CD4-positive, CD25-positive, alpha-beta regulatory T cell (primary cell): ENCODE data around the gene TIE1. TPM values are rescaled to one million over a fixed set of nuclear protein-coding genes. Genes with fewer than 3 reads are reported as not detected.
A peak's percentile ranks its signal among the peaks of the same experiment; 100 is the strongest.

Experiments
- ATAC-seq, 2 donors: fragments of 150-1000 bp; cut with Tn5 transposase; one replicate each; pipeline ENCODE4 v1.10.0; 2021; ENCODE audit warnings: low read depth in 2 of 2, moderate number of reproducible peaks in 2 of 2, moderate library complexity in 1 of 2
- DNase-seq, 3 donors: peaks; one replicate each; pipeline versions ENCODE4 v3.0.0 to v3.0.0-alpha.2; 2012 to 2022; ENCODE audit warnings: mixed read lengths in 1 of 3
- H3K27ac ChIP-seq: one replicate; pipeline ENCODE4 v1.7.0; 2013; ENCODE audit warnings: mild to moderate bottlenecking, low read length; ENCODE audit not compliant: insufficient read depth, poor library complexity, severe bottlenecking
- H3K27me3 ChIP-seq: one replicate; pipeline ENCODE4 v1.7.0; 2013; ENCODE audit warnings: low read length; ENCODE audit not compliant: control insufficient read depth, insufficient read depth
- H3K36me3 ChIP-seq: one replicate; pipeline ENCODE4 v1.7.0; 2013; ENCODE audit warnings: mild to moderate bottlenecking, low read length, moderate library complexity; ENCODE audit not compliant: control insufficient read depth, insufficient read depth
- H3K4me1 ChIP-seq: 2 replicates; pipeline ENCODE4 v1.7.0; 2013; ENCODE audit warnings: mild to moderate bottlenecking, low read length; ENCODE audit not compliant: insufficient read depth, control insufficient read depth, poor library complexity, severe bottlenecking
- H3K4me3 ChIP-seq: one replicate; pipeline ENCODE4 v1.7.0; 2013; ENCODE audit warnings: low read depth, mild to moderate bottlenecking, low read length, moderate library complexity
- H3K9me3 ChIP-seq, 2 experiments: 1 replicate in 1 of 2; 2 replicates in 1 of 2; pipeline ENCODE4 v1.7.0; 2013; ENCODE audit warnings: low read length in 2 of 2, mild to moderate bottlenecking in 1 of 2, moderate library complexity in 1 of 2; ENCODE audit not compliant: control insufficient read depth in 2 of 2
- H3K27ac Mint-ChIP-seq, 3 donors: one replicate each; pipeline ENCODE4 v1.8.0; 2020 to 2022; ENCODE audit warnings: mild to moderate bottlenecking in 3 of 3, mixed read lengths in 3 of 3, moderate library complexity in 2 of 3
- H3K27me3 Mint-ChIP-seq: one replicate; pipeline ENCODE4 v1.8.0; 2022; ENCODE audit warnings: mild to moderate bottlenecking, mixed read lengths
- H3K36me3 Mint-ChIP-seq: one replicate; pipeline ENCODE4 v1.8.0; 2020; ENCODE audit warnings: mixed read lengths
- H3K4me1 Mint-ChIP-seq, 4 donors: one replicate each; pipeline ENCODE4 v1.8.0; 2020 to 2022; ENCODE audit warnings: mixed read lengths in 4 of 4, mild to moderate bottlenecking in 1 of 4
- H3K4me3 Mint-ChIP-seq, 4 donors: one replicate each; pipeline ENCODE4 v1.8.0; 2020 to 2022; ENCODE audit warnings: mild to moderate bottlenecking in 4 of 4, mixed read lengths in 4 of 4, moderate library complexity in 3 of 4
- H3K9me3 Mint-ChIP-seq, 7 donors: one replicate each; pipeline ENCODE4 v1.8.0; 2020 to 2022; ENCODE audit warnings: mixed read lengths in 7 of 7, mild to moderate bottlenecking in 3 of 7, moderate library complexity in 2 of 7
- polyA plus RNA-seq, 4 donors: library from polyadenylated mRNA; unstranded; fragments of 300-500 nt; fragmentation: Illumina TruSeq; gene quantifications; one replicate each; pipeline ENCODE4 v1.2.3, GENCODE V29; 2021
- total RNA-seq: library from RNA; stranded (reverse); gene quantifications from one replicate; pipeline ENCODE4 v1.2.3, GENCODE V29; 2022

TIE1 gene
- total and polyA plus RNA-seq, 5 donors from 2014 or later = 1.3 TPM; not detected in 4

- H3K27ac Mint-ChIP-seq = no peak overlapping the region
- H3K4me3 Mint-ChIP-seq = no peak overlapping the region
- ATAC-seq = no peak
- no peak overlapping the region for H3K4me3 ChIP-seq
- no peaks in the 10 kb centered on the region for H3K36me3 ChIP-seq
- DNase-seq = no peak
- H3K9me3 ChIP-seq = no peaks in the 10 kb centered on the region
- no peak overlapping the region for H3K27ac ChIP-seq
- H3K4me1 ChIP-seq = no peaks in the 10 kb centered on the region
- no peaks in the 10 kb centered on the region for H3K27me3 ChIP-seq
- H3K9me3 Mint-ChIP-seq = peaks cover 0 to 2% (median 0%) of the 10 kb centered on the region in 7 donors
- H3K27me3 Mint-ChIP-seq = peaks cover 4% of the 10 kb centered on the region
- H3K36me3 Mint-ChIP-seq = no peaks in the 10 kb centered on the region
- no peaks in the 10 kb centered on the region for H3K4me1 Mint-ChIP-seq
These were observed 42.4 kb upstream of the TIE1 start for GRCh38 chr1:43258370-43258769.

GRCh38 chr1:43265431-43265830 lies 35.4 kb upstream of the TIE1 start:
- Histone ChIP-seq H3K9me3 (no peaks in the 10 kb centered on the region), H3K4me3 (no peak overlapping the region), H3K36me3 (no peaks in the 10 kb centered on the region), H3K4me1 (peaks cover under 1% of the 10 kb centered on the region), H3K27ac (no peak overlapping the region), H3K27me3 (peaks cover 3% of the 10 kb centered on the region)
- Mint-ChIP-seq H3K36me3 (no peaks in the 10 kb centered on the region), H3K9me3 (peaks cover 0 to 5% (median 0%) of the 10 kb centered on the region in 7 donors), H3K27me3 (peaks cover 17% of the 10 kb centered on the region), H3K4me3 (no peak overlapping the region), H3K4me1 (peaks cover 0 to 5% (median 3%) of the 10 kb centered on the region in 4 donors), H3K27ac (no peak overlapping the region)
- no peak for DNase-seq
- ATAC-seq = no peak

- Histone ChIP-seq H3K27ac (no peak overlapping the region), H3K4me1 (peaks cover 6% of the 10 kb centered on the region), H3K36me3 (no peaks in the 10 kb centered on the region), H3K4me3 (no peak overlapping the region), H3K27me3 (peaks cover 3% of the 10 kb centered on the region), H3K9me3 (no peaks in the 10 kb centered on the region)
- Mint-ChIP-seq H3K36me3 (no peaks in the 10 kb centered on the region), H3K27ac (no peak overlapping the region), H3K9me3 (peaks cover 0 to 5% (median 0%) of the 10 kb centered on the region in 7 donors), H3K27me3 (peaks cover 26% of the 10 kb centered on the region), H3K4me3 (no peak overlapping the region), H3K4me1 (peaks cover 0 to 18% (median 6%) of the 10 kb centered on the region in 4 donors)
- no peak for DNase-seq
- ATAC-seq = no peak
These were observed 33.9 kb upstream of the TIE1 start for GRCh38 chr1:43266881-43267280.

GRCh38 chr1:43267291-43267805 lies 33.4 kb upstream of the TIE1 start:
- Mint-ChIP-seq H3K9me3 (peaks cover 0 to 5% (median 0%) of the 10 kb centered on the region in 7 donors), H3K27ac (no peak overlapping the region), H3K36me3 (no peaks in the 10 kb centered on the region), H3K4me3 (no peak overlapping the region), H3K27me3 (peaks cover 26% of the 10 kb centered on the region), H3K4me1 (peaks cover 0 to 18% (median 6%) of the 10 kb centered on the region in 4 donors)
- H3K36me3 ChIP-seq = no peaks in the 10 kb centered on the region
- ATAC-seq (no peak), DNase-seq (no peak)
- H3K4me1 ChIP-seq = peaks cover 6% of the 10 kb centered on the region
- H3K27me3 ChIP-seq = peaks cover 3% of the 10 kb centered on the region
- H3K4me3 ChIP-seq = no peak overlapping the region
- no peak overlapping the region for H3K27ac ChIP-seq
- H3K9me3 ChIP-seq = no peaks in the 10 kb centered on the region

DNA sequence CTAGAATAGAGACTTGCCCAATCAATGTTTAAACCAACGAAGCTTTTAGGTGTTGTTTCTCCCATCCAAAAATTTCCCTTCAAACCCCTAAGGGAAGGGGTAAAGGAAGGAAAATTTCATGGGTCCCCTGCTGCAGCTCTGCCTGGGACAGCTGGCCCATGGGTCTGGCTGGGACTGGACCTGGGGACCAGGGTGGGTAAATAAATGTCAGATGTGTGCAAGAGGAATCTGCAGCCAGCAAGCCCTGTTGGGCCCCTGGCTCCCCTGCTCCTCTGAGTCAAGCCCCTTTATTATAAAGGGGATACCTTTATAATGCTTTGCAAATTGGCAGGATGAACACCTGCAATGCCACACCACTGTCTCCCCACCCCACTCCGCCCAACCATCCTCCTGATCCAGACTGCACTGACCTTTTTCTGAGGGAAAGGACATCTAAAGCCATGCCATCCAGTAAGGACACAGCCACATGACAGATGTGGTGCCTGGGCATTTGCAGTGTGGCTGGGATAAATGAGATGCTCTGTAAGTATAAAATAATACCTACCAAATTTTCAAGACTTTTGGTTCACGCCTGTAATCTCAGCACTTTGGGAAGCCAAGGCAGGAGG lies 32.9 kb upstream of the TIE1 start:
- H3K4me3 ChIP-seq = no peak overlapping the region
- H3K27me3 Mint-ChIP-seq = peaks cover 26% of the 10 kb centered on the region
- no peaks in the 10 kb centered on the region for H3K36me3 Mint-ChIP-seq
- H3K27ac Mint-ChIP-seq = no peak overlapping the region
- peaks cover 6% of the 10 kb centered on the region for H3K4me1 ChIP-seq
- ATAC-seq (no peak), DNase-seq (no peak)
- H3K9me3 Mint-ChIP-seq = peaks cover 0 to 5% (median 1%) of the 10 kb centered on the region in 7 donors
- no peak overlapping the region for H3K4me3 Mint-ChIP-seq
- no peaks in the 10 kb centered on the region for H3K9me3 ChIP-seq
- peaks cover 0 to 18% (median 6%) of the 10 kb centered on the region in 4 donors for H3K4me1 Mint-ChIP-seq
- no peak overlapping the region for H3K27ac ChIP-seq
- no peaks in the 10 kb centered on the region for H3K36me3 ChIP-seq
- peaks cover 3% of the 10 kb centered on the region for H3K27me3 ChIP-seq

GRCh38 chr1:43269627-43270375 lies 31.0 kb upstream of the TIE1 start, which contains the start of gene TMEM125:
TSS of gene TMEM125 (plus strand) at chr1:43269983. CDS start at chr1:43272723, 2,740 bp downstream.
- Histone ChIP-seq H3K9me3 (no peaks in the 10 kb centered on the region), H3K36me3 (no peaks in the 10 kb centered on the region), H3K27ac (no peak within 1 kb of the TSS), H3K4me3 (no peak within 1 kb of the TSS), H3K4me1 (peaks cover 11% of the 10 kb centered on the region), H3K27me3 (peaks cover 3% of the 10 kb centered on the region)
- ATAC-seq (no peak), DNase-seq (no peak)
- H3K27me3 Mint-ChIP-seq = peaks cover 26% of the 10 kb centered on the region
- peak within 1 kb of the TSS in 1 of 4 donors; percentile 39 for H3K4me3 Mint-ChIP-seq
- peaks cover 0 to 26% (median 11%) of the 10 kb centered on the region in 4 donors for H3K4me1 Mint-ChIP-seq
- peaks cover 0 to 3% (median under 1%) of the 10 kb centered on the region in 7 donors for H3K9me3 Mint-ChIP-seq
- peaks cover under 1% of the 10 kb centered on the region for H3K36me3 Mint-ChIP-seq
- no peak within 1 kb of the TSS for H3K27ac Mint-ChIP-seq

GRCh38 chr1:43270421-43271095 lies 30.2 kb upstream of the TIE1 start:
- Histone ChIP-seq H3K4me3 (no peak overlapping the region), H3K27me3 (peaks cover 3% of the 10 kb centered on the region), H3K27ac (no peak overlapping the region), H3K9me3 (no peaks in the 10 kb centered on the region), H3K4me1 (peaks cover 11% of the 10 kb centered on the region), H3K36me3 (no peaks in the 10 kb centered on the region)
- H3K27me3 Mint-ChIP-seq = peaks cover 26% of the 10 kb centered on the region
- peaks cover 0 to 6% (median 2%) of the 10 kb centered on the region in 7 donors for H3K9me3 Mint-ChIP-seq
- peaks cover 0 to 29% (median 15%) of the 10 kb centered on the region in 4 donors for H3K4me1 Mint-ChIP-seq
- peaks cover 5% of the 10 kb centered on the region for H3K36me3 Mint-ChIP-seq
- no peak for ATAC-seq
- no peak overlapping the region for H3K27ac Mint-ChIP-seq
- H3K4me3 Mint-ChIP-seq = peak overlapping the region in 2 of 4 donors; percentile 39 to 60
- DNase-seq = no peak
